ENCODE results near the gene AFF4. TPM values are rescaled to one million over a fixed set of nuclear protein-coding genes. Genes with fewer than 3 reads are reported as not detected.

The AFF4 gene
- total and polyA plus RNA-seq, 2 donors (not counting 1 experiment from before 2014, with no cell fraction given) = 16.2 to 81.5 TPM

GRCh38 chr5:132916086-132916485, 47.3 kb downstream of the AFF4 start:
- H3K27me3 Mint-ChIP-seq = no peaks in the 10 kb centered on the region
- Histone ChIP-seq H3K36me3 (replicated peaks in 1 of 2; ENCODE audit: control extremely low read depth in 1 of 2, control insufficient read depth in 1 of 2, extremely low read depth in 1 of 2, insufficient read depth in 2 of 2, low read length in 1 of 2) (peaks cover 5 to 42% of the 10 kb centered on the region in 2 experiments), H3K27me3 (replicated peaks in 1 of 4; ENCODE audit: control extremely low read depth in 1 of 4, control insufficient read depth in 3 of 4, insufficient read depth in 4 of 4, low read length in 3 of 4) (no peaks in the 10 kb centered on the region), H3K27ac (ENCODE audit: low read length in 2 of 2) (no peak overlapping the region), H3K4me1 (ENCODE audit: control insufficient read depth in 2 of 2, insufficient read depth in 2 of 2, low read length in 2 of 2) (no peaks in the 10 kb centered on the region), H2AFZ (ENCODE audit: insufficient read depth, low read depth, low read length, poor library complexity, severe bottlenecking) (no peak overlapping the region), H3K79me2 (ENCODE audit: control insufficient read depth, insufficient read depth, low read length) (peaks cover 69% of the 10 kb centered on the region), H3K4me3 (ENCODE audit: control extremely low read depth in 1 of 5, extremely low read depth in 1 of 5, insufficient read depth in 1 of 5, low read depth in 2 of 5, low read length in 4 of 5) (no peak overlapping the region), H3K9me3 (ENCODE audit: control extremely low read depth in 1 of 3, control insufficient read depth in 2 of 3, insufficient read depth in 1 of 3, low read length in 2 of 3) (no peaks in the 10 kb centered on the region), H3K9ac (ENCODE audit: low read length) (no peak overlapping the region), H4K20me1 (ENCODE audit: control insufficient read depth, insufficient read depth, low read length, poor library complexity, severe bottlenecking) (peaks cover 31% of the 10 kb centered on the region), H3K4me2 (replicated peaks; ENCODE audit: low read depth, low read length, poor library complexity, severe bottlenecking) (no peak overlapping the region)
- ATAC-seq (ENCODE audit: low read depth) = no peak
- CTCF ChIA-PET = interaction anchor here (1.2 kb wide), 1 partner anchor 9 kb away, joined by 3 read pairs; no protein-coding TSS in a partner anchor
- H3K27ac Mint-ChIP-seq = no peak overlapping the region
- POLR2A ChIA-PET = no interaction called here
- no peak overlapping the region for H3K4me3 Mint-ChIP-seq
- H3K9me3 Mint-ChIP-seq (ENCODE audit: insufficient read depth) = no peaks in the 10 kb centered on the region
- intact Hi-C loops (cut with micrococcal nuclease) = no loop called here
- peaks cover 3% of the 10 kb centered on the region for H3K4me1 Mint-ChIP-seq
- TF ChIP-seq CTCF (IDR thresholded peaks at IDR 0.05) = no peak
- no peak for TF ChIP-seq EZH2 (IDR thresholded peaks at IDR 0.05; ENCODE audit: borderline replicate concordance, insufficient read depth, low read depth, low read length, poor library complexity, severe bottlenecking)
- DNase-seq = no peak
- 100% methylated on average over 2 of the region's 3 CpGs for WGBS (ENCODE audit: insufficient coverage)

- TF ChIP-seq EZH2 (IDR thresholded peaks at IDR 0.05; ENCODE audit: borderline replicate concordance, insufficient read depth, low read depth, low read length, poor library complexity, severe bottlenecking) (no peak), CTCF (IDR thresholded peaks at IDR 0.05) (no peak)
- no peak overlapping the region for H3K27ac ChIP-seq (ENCODE audit: low read length in 2 of 2)
- H3K9me3 Mint-ChIP-seq (ENCODE audit: insufficient read depth) = no peaks in the 10 kb centered on the region
- ChIA-PET POLR2A (no interaction called here), CTCF (interaction anchor here (1.2 kb wide), 1 partner anchor 9 kb away, joined by 3 read pairs; no protein-coding TSS in a partner anchor)
- peaks cover 32% of the 10 kb centered on the region for H4K20me1 ChIP-seq (ENCODE audit: control insufficient read depth, insufficient read depth, low read length, poor library complexity, severe bottlenecking)
- H3K27me3 ChIP-seq (replicated peaks in 1 of 4; ENCODE audit: control extremely low read depth in 1 of 4, control insufficient read depth in 3 of 4, insufficient read depth in 4 of 4, low read length in 3 of 4) = no peaks in the 10 kb centered on the region
- DNase-seq (no peak), ATAC-seq (ENCODE audit: low read depth) (no peak)
- H3K27me3 Mint-ChIP-seq = no peaks in the 10 kb centered on the region
- no peak overlapping the region for H3K4me3 ChIP-seq (ENCODE audit: control extremely low read depth in 1 of 5, extremely low read depth in 1 of 5, insufficient read depth in 1 of 5, low read depth in 2 of 5, low read length in 4 of 5)
- H3K9ac ChIP-seq (ENCODE audit: low read length) = no peak overlapping the region
- no peak overlapping the region for H3K4me2 ChIP-seq (replicated peaks; ENCODE audit: low read depth, low read length, poor library complexity, severe bottlenecking)
- 80% methylated on average over 1 of the region's 5 CpGs for WGBS (ENCODE audit: insufficient coverage)
- no peak overlapping the region for H3K27ac Mint-ChIP-seq
- H3K4me1 ChIP-seq (ENCODE audit: control insufficient read depth in 2 of 2, insufficient read depth in 2 of 2, low read length in 2 of 2) = no peaks in the 10 kb centered on the region
- peaks cover 68% of the 10 kb centered on the region for H3K79me2 ChIP-seq (ENCODE audit: control insufficient read depth, insufficient read depth, low read length)
- H3K36me3 ChIP-seq (replicated peaks in 1 of 2; ENCODE audit: control extremely low read depth in 1 of 2, control insufficient read depth in 1 of 2, extremely low read depth in 1 of 2, insufficient read depth in 2 of 2, low read length in 1 of 2) = peaks cover 7 to 42% of the 10 kb centered on the region in 2 experiments
- H3K4me1 Mint-ChIP-seq = peaks cover 3% of the 10 kb centered on the region
- H3K9me3 ChIP-seq (ENCODE audit: control extremely low read depth in 1 of 3, control insufficient read depth in 2 of 3, insufficient read depth in 1 of 3, low read length in 2 of 3) = no peaks in the 10 kb centered on the region
- H3K4me3 Mint-ChIP-seq = no peak overlapping the region
- intact Hi-C loops (cut with micrococcal nuclease) = no loop called here
- H2AFZ ChIP-seq (ENCODE audit: insufficient read depth, low read depth, low read length, poor library complexity, severe bottlenecking) = no peak overlapping the region
Observed at GRCh38 chr5:132915681-132916080, 47.8 kb downstream of the AFF4 start.

All from B cell (primary cell).